NCI-H1417 treated with DMSO at 0.1 percent for 48 hours (cell line): Measurements from ENCODE around the gene MAP3K5.

Source experiments
- DNase-seq: peaks from one replicate; lab custom pipeline; 2025; lab: John Stamatoyannopoulos, UW

MAP3K5 gene

DNA sequence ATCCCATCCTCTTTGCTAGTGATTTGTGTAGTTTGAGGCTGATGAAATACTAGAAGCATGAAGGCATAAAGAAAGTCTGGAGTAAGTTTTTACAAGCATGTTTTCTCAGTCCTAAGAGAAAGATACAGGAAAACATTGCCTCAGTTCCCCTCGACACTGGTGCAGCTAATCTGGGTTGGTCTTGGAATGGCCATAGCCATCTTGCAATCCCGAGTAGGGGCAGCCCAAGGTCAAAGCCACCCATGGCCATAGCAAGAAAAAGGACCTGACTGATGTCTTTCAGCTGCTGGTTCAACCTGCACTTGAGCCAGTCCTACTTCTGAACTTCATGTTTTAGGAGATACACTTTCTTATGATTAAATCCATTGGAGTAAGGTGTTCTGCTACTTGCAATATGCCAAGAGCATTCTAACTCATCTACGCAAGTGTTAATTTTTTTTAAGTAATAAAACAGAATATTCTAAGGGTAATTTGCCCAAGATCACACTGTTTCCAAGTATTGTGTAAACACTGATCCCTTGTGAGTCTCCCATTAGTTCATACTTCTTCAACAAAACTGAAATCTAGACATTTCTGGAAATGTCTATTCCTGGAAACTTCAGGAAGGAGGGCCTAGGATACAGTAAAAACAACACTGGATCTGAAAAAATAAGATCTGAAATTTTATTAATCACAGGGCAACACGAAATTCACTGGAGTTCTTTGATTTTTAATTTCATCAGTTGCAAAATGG lies 108.9 kb downstream of the MAP3K5 start:
- no peak for DNase-seq

DNA sequence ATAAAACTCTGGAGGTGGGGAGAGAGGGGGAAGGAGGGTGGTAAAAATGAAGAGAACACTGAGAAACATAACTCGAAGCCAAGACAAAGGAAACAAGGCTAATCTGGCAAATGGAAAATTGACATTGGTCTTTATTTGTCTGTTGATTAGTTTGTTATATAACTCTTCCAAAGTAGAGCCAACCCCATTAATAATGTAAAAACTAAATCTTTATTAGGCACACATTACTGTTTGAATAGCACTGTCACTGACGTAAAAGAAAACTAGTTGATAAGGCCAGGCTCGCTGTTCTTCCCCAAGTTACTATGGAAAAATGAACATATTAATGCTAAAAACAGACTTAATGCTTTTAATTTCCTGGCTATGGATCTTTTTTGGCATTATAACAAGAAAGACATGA lies 110.0 kb downstream of the MAP3K5 start:
- DNase-seq = no peak

DNA sequence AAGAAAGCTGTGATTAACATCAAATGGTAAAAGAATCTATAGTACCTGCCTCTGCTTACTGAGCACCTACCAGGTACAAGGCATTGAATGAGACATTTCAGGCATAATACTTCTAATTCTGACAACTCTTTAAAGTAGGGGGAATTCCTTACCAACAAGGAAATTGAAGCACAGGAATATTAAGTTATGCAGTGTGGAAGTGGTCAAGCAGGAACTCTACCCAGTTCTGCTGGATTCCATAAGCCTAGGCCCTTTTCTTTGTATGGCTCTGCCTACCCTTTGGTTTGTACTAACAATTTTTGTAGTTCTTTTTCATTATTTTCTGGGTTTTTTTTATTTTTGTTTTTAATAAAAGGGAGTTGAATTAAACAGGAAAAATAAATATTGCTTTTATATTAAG lies 114.5 kb downstream of the MAP3K5 start:
- DNase-seq = no peak

DNA sequence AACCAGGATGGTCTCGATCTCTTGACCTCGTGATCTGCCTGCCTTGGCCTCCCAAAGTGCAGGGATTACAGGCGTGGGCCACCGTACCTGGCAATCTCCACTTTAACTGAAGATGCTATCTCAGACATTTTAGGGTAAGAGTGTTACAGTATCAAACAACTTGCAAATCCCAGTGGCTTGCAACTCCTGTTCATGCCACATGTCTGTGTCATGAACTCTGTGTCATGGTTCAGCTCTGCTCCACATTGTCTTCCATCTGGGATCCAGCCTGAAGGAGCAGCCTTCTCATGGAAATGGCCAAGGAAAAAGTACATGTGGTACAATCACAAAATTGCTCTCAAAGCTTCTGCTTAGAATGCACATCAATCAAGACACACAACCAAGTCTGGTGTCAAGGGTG lies 114.9 kb downstream of the MAP3K5 start:
- no peak for DNase-seq

DNA sequence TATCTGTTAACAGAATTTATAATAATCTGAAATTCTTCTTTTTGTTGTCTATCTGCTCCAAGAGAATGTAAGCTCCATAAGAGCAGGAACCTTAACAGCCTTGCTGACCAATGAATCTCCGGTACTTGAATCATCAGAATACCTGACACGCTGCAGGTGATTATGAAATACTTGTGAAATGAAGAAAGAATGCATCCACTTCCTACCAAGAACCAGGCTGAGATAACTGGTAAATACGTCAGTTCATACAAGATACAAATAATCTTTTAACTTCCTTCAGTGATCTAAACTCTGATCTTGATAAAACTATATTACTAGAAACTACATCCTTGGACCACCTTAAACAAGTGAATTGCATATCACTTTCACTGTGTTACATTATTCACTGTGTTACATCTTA lies 116.2 kb downstream of the MAP3K5 start:
- no peak for DNase-seq

DNA sequence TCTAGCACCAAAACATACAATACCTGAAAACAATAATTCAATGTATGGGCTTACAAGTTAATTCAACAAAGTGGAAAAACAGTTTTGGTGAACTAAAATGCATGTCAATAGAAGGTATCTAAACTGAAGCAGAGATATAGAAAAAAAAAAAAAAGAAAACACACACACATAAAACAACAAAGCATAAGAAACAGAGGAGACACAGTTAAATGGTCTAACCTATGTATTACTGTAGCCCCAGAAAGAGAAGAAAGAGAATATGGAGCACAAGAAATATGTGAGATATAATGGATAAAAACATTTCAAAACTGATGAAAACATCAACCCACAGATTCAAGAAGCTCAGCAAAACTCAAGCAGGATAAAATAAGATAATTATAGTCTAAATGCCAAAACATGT lies 118.7 kb downstream of the MAP3K5 start:
- no peak for DNase-seq

DNA sequence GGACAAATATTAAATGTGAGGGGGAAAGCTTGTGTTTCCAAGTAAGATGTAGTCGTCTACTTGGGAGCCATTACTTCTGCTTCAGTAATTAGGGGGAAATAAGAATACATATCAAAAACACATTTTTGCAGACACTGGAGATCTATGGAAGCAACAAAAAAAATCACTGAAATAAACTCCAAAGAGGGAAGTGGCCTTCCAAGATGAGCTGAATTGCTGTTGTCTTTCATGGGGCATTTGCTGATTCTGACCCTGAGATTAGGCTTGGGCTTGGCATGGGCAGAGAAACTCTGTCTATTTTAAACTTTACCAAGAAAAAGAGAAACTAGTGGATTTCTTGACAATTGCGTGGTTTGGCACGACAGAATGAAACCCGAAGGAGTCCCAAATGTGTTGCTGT lies 120.1 kb downstream of the MAP3K5 start:
- no peak for DNase-seq

DNA sequence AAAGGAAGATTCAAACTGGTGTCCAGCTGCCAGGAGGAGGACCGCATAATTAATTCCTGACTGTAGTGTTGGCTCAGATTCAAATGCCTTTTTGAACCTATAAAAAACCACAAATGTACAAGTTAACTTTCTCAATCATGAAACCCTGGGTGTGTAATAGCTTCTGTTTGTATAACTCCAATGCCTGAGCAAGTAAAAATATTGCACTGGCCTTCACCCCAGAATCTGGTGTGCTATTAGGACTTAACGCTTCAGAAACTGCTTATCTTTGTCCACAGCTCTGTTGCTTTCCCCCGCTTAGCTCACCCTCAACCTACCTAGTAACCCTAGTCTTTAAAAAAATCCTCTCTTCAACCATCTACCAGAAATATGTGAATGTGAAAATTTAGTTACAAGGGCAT lies 123.0 kb downstream of the MAP3K5 start:
- no peak for DNase-seq

DNA sequence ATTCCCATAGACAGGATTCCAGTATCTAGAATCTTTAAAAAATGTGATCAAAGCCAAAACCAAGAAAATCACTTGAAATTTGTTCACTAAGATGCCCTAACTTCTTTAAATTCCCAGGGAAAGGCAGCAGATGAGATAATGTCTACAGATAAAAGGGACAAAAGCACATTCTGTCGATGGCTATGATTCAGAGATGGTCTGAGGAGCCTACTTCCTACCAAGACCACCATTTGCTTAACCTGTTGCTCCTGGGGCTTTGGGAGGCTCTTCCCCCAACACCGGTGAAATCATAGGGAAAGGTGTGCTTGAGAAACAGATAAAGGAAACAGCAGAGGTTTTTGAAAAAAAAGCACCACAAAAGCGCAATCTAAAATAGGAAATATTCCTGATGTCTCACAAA lies 123.7 kb downstream of the MAP3K5 start:
- no peak for DNase-seq

DNA sequence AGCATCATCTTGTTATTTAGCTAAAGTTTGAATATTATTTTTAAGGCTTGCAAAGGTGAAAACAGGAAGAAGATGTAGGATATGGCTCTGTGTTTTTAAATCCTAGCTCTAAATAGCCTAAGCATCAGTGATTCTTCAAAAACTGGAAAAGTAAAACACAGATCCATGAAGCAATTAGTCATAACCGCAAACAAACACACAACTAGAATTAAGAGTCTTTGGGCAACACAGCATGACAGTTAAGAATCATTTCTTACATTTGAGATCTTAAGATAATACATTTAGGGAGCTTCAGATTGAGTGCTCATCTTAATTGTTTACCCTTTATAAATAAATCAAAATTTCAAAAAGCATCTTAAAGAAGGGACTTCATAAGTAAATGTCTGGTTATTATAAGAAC lies 126.2 kb downstream of the MAP3K5 start:
- DNase-seq = no peak

DNA sequence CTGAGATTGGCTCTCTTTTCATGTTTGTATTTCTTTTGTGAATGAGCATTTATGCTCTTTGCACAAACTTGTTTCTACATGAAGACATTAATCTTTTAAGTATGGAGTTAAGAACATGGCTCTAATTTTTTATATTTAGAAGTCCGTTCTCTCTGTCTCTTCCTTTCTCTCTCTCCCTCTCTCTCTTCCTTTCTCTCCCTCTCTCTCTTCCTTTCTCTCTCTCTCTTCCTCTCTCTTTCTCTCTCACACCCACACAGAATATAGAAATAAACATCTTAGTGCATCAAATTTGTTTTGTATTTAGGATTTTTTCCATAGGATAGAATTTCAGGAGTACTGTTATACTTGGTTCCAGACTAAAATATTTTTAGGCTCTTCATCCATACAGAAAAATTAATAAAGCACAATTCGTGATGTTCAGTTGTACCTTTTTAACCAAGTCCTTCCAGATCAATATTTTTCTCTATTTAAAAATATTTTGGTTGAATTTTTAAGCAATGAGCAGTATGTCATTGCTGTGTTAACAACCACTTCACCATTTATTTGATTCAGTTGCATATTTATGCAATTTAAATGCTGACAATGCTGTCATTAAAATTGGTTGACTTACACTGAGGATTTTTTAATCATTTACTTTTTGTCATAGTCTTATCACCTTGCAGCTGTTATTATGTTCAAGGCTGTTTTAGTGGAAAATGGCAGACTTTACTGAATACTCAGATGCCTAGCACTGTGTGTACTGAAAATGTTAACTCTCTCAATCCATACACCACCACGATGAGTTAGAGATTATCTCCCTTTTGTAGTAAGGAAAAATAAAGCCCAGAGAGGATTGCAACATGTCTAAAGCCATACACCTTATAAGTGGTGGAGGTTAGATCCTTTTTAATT lies 129.7 kb downstream of the MAP3K5 start:
- DNase-seq = no peak

DNA sequence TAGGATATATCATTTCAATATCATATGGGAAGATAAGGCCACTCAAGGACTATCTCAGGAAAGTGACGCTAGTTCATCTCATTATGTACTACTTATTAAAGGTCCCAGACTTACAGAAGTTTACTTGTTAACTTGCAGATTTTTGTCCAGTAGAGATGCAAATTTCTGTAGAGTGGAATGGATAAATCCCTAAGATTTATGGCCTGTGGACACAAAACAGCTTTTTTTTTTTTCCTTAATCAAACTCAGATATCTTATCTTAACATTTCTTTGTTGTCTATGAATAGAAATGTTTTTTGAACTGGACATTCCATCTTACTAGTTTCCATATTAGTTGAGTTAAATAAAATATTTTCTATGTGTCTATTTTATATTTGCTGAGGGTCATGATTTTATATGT lies 131.6 kb downstream of the MAP3K5 start:
- no peak for DNase-seq

DNA sequence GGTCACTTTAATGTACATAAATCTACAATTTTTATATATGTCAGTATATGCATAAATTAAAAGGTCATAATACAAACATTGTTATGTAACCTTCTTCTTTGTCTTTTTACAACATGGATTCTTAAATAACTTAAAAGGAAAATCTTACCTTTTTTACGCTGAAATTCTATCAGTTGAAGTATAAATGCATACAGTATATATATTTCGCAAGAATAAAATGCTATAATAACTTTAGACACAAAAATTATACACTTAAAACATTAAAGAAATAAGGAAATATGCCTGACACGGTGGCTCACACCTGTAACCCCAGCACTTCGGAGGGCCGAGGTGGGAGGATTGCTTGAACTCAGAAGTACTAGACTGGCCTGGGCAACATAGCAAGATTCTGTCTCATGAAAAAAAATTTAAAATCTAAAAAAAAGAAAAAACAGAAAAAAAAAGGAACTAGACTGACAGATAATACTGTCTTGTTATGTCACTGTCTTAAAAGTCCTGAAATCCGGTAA lies 132.2 kb downstream of the MAP3K5 start:
- no peak for DNase-seq

DNA sequence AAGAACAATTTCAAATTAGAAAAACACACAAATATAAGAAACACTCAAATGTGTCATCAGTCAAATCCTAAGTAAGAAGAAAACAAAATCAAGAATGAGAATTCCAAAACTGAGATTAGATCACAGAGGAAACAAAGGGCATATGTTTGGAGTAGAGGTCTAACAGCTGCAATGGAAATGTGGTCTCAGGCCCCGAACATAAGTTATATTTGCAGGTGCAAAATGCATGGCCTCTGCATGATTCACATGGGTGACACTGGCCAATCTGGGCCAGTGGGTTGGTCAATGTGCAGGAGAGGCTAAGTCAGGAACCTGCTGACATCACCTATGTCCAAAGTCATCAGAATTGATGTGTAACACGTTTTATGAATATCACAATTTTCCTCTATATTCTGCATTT lies 133.6 kb downstream of the MAP3K5 start:
- DNase-seq = no peak

DNA sequence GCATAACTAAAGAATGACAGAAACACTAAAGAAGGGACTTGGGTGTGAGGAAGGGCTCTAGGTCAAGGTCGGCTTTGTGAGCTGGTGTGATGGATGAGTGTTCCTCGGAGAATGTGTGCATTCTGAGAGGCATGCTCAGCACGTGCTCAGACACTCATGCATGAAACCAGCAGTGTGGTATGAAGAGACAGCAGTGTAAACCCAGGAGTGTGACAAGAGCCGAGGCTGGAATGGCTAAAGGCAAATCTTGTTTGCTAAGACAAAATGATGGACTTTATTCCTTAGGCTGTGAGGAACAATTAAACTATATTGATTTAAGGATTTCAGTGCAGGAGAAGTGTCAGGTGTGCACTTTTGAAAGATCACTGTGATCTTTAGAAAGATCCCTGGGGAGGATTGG lies 134.6 kb downstream of the MAP3K5 start:
- no peak for DNase-seq

DNA sequence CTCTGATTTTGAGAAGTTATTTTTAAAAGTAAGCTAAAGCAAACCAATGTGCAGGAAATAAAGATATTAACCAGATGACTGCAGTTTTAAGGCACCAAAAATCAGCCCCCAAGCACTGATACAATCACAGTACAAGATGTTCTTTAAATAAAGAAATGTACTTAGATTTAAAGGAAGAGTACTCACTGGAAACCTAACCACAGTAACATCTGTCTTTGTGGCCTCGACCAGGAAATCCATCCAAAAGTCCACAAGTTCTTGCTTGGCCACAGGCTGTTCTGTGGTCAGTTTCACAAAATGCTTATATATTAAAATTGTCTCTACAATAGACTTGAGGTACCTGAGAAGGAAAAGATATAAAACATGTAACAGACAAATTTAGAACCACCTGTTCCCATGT lies 136.2 kb downstream of the MAP3K5 start:
- no peak for DNase-seq

DNA sequence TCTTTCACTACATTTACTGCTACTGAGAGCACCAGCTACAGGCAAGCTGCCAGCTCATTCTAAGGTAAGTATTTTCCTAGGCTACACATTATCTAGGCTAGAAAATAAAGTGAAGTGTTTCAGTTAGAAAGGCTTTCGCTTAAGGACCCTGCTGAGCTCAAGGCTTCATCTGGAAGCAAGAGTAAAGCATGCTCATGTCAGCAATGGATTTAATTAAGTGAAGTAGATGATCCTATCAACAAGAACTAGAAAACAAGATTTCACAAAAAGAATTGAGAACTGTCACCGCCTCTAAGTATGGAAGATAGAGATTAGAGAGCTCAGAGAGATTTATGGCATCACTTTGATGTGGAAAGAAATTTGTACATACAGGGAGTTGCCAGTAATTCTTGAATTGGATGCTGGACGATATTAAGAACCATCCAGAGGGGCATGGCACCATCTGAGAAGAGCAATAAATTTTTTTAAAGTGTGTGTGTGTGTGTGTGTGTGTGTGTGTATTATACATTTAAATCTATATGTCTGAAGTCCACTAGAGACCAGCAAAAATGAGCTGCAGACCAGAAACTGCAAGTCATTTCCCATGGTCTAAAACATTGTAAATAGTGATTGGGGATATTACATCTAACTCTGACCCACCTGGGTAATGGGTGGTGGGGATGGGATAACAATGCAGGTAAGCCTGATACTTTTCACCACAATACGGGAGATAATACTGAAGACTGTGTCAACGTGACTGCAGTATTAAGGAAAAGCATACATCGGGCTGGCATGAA lies 136.8 kb downstream of the MAP3K5 start:
- DNase-seq = peak; percentile 16

DNA sequence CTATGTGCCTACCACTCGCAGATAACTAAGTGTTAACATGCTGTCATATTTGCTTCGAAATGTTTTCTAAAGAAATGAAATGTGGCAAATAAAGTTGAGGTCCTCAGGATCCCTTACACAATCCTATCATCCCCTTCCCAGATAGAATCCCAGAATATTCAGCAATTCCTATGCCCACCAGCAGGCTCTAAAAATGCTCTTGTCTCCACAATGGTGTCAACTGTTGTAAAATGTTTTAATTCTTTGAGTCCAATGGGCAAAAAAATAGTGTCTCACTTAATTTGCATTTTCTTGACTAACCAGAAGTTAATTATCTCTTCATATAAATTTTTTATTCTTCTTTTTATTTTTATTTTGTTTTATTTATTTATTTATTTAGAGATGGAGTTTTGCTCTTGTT lies 138.2 kb downstream of the MAP3K5 start:
- DNase-seq = no peak

DNA sequence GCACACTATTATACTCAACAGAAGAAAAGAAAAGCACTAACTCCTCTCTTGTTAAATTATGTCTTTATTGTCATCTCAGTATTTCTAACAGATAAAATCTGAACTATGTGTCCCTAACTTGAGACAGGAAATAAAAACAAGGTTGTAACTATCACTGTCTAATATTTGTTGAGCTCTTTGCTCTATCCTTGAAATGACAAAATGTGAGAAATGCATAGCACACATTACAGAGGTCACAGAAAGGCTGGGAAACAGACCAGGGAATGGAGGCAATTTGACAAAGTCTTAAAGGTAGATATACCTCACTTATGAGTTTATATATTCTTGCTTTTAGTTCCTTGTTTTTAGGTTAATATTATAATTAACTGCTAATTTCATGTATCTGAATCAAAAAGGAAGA lies 139.6 kb downstream of the MAP3K5 start:
- no peak for DNase-seq

DNA sequence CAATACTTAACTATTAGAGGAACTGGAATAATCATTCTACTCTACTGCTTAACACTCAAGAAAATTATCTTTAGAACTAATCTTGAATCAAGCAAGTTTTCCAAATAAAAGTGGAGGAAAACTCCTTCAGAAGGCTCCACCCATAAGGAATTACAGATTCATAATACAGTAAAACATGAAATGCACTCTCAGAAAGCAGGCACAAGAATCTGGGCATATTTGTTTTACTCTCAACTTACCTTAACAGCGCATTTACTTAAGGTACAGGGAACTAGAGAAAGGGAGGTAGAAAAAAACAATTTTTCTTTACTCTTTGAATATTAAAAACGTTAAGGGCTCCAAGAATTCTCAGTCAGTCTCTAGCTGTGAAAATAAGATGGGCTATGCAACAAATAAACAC lies 140.3 kb downstream of the MAP3K5 start:
- DNase-seq = no peak

DNA sequence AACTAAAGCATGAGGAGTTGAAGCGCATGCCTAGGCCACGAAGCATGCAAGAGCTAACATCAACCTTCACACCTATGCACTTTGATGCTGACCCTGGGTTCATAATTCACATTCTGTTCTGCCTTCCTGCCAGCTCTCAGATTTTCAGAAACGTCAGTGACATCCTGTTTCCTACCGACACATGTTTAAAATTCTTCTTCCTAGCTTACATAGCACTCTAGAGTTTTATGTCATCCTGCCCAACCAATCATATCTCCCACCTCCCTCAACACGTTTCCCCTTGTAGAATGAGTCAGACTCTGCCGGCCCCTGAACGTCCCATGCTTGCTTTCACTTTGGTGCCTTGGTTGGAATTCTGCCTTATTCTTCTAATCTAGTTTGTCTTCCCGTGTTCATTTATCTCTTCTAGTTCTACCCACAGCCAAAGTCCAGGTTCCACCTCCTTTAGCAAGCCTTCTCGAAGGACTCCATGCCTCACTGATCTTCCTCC lies 144.9 kb downstream of the MAP3K5 start:
- no peak for DNase-seq

DNA sequence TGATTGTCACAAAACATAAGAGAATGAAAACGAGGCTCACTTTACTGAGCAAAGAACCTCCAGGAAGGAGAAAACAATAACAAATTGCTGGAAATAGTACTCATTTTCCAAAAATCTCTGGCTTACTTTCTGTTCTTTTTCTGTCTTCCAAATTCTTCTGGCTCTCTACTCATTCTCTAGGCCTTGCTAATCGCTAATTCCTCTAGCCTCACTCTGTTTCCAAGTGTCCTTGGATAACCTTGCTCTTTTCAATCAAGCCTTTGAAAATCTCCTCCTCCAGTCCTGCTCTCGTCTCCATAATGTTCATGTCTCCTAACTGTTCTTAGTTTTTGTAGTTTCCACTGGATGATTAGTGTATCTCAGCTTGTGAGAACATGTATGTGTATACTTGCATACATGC lies 145.9 kb downstream of the MAP3K5 start:
- DNase-seq = no peak

DNA sequence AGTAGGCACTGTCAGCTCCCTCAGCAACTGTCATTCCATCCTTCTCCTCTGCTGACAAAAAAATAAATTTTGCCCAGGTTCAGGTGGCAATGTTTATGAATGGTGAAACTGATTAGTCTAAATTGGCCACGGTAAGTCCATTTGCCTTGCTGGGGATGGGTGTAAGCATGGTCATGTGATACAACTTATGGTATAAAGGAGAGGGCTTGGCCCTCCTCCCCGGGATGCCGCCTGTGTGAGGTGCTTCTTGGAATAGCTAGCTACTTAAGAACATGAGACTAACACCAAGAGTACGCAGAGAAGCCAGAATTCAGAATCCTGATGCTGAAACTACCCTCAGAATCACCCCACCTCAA lies 147.7 kb downstream of the MAP3K5 start:
- no peak for DNase-seq
